ENCODE measurements around the gene PSPH.

DNA sequence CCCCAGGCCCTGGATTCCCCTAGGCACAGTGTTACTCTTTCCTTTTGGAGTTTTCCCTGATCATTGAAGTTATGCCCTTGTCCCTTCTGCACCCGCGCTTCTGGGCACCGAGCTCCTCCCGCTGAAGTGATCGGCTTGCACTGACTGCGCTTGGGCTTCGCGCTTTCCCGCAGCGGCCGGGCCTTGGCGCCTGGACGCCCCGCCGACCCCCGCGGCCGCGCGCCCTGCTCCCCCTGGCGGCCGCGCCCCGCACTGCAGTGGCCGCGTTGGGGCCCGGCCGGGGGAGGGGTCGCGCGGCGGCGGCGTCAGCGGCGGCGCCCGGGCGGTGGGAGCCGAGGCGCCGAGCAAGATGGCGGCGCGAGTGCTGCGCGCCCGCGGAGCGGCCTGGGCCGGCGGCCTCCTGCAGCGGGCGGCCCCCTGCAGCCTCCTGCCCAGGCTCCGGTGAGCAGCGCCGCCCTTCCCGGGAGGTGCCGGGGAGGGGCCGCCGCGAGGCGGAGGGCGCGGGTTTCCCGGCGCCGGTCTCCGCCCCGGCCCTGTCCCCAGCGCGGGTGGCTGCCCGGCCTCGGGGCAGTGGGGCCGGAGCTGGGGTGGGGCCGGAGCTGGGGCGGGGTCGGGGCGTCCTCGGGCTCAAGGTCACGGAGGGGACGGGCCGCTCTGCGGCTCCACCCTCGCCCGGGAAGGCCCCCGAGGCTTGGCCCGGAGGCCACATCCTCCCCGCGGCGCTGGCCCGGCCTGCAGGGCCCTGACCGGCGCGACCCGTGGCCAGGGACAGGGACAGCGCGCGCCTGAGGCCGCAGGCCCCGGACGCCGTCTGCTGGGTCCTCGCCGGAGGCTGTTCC is 86.8 kb downstream of the PSPH start, which contains the start of gene NIPSNAP2:
- TF ChIP-seq, protein P1, sequence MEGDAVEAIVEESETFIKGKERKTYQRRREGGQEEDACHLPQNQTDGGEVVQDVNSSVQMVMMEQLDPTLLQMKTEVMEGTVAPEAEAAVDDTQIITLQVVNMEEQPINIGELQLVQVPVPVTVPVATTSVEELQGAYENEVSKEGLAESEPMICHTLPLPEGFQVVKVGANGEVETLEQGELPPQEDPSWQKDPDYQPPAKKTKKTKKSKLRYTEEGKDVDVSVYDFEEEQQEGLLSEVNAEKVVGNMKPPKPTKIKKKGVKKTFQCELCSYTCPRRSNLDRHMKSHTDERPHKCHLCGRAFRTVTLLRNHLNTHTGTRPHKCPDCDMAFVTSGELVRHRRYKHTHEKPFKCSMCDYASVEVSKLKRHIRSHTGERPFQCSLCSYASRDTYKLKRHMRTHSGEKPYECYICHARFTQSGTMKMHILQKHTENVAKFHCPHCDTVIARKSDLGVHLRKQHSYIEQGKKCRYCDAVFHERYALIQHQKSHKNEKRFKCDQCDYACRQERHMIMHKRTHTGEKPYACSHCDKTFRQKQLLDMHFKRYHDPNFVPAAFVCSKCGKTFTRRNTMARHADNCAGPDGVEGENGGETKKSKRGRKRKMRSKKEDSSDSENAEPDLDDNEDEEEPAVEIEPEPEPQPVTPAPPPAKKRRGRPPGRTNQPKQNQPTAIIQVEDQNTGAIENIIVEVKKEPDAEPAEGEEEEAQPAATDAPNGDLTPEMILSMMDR (IDR thresholded peaks at IDR 0.05 in 8 of 11, conservative IDR thresholded peaks at IDR 0.05 in 3 of 11), result peak in 7 of 11 experiments; percentile 11 to 69 (median 56)
- peak in 1 of 3 donors; percentile 58 for TF ChIP-seq POLR2A (IDR thresholded peaks at IDR 0.05)

Measured in spleen (tissue), 7 donors.